C4-2B (cell line): ENCODE measurements around the gene GPATCH4.

Source experiments
- CTCF ChIP-seq: fragments of 450-650 bp; conservative IDR thresholded peaks from 2 replicates; pipeline ENCODE4 v1.5.1; 2017; ENCODE audit warnings: mild to moderate bottlenecking
- ZFX ChIP-seq: fragments of 450-650 bp; IDR thresholded peaks from 2 replicates; pipeline ENCODE4 v1.6.1; 2017

DNA sequence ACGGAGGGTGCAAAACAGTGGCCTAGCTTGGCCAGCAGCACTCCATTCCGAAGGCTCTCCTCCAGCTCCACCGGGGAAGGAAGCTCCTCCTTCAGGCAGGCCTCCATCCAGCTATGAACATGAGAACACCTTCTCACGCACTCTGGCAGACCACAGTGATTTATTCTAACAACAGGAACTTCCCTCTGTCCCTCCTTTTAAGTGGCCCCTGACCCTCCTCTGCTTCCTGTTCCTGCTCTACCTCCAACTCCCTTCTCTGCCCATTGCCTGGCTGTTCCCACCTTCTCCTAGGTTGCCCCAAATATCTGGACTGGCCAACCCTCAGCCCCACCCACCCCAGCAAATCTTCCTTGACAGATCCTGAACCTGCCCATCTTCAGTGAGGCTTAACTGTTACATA lies 34.8 kb downstream of the GPATCH4 start:
- TF ChIP-seq CTCF: no peak
- no peak for TF ChIP-seq ZFX
